Activated T-cell treated with anti-CD3 and anti-CD28 coated beads, Interleukin-2, amount 50 U/mL, for 48 hours (primary cell): ENCODE results near the gene TEX13A.
A peak's percentile ranks its signal among the peaks of the same experiment; 100 is the strongest.
"Not testable (repeated sequence)": the region's sequence is repeated elsewhere in the genome, so short reads cannot be mapped to it uniquely, and the experiment has no call there.

Experiments
- DNase-seq, 2 experiments: peaks; one replicate each; pipeline ENCODE4 v3.0.0-alpha.2; 2020

TEX13A gene, protein sequence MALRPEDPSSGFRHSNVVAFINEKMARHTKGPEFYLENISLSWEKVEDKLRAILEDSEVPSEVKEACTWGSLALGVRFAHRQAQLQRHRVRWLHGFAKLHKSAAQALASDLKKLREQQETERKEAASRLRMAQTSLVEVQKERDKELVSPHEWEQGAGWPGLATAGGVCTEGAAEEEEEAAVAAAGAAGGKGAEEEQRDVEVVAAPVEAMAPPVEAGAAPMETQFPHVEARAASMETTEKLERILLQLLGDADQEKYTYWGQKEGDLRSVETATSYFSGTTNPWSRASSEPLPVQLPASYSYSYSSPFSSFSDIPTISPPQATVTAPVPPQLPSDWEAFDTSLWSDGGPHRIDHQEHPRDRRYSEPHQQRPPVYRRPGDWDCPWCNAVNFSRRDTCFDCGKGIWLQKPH

DNA sequence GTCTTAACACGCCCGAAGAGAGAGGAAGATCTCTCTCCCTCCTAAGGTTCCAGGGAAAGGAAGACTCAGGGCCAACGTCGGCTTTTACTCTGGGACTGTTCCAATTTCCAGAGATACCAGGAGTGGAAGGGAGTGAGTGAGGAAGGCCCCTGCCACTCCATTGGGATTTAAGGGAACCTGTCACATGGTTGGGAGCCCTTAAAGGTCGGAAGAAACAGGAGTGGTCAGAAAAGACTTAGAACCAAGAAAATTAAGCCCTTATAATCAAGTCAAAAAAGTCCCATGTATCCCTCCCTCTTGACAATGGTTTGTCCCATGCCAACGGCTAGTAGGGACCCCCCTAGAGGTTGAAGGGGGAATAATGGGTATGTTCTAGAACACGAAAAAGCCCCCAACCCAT lies at the start of gene TEX13A:
Gene TEX13A, minus strand, starts transcription at position 59 of the 400 bp plus-strand sequence. CDS start 297 bp downstream, outside the sequence.
- DNase-seq, result no peak

- no peak for DNase-seq
Measured at GRCh38 chrX:105269386-105269785, 48.9 kb upstream of the TEX13A start.

- DNase-seq, result no peak
Measured at GRCh38 chrX:105267167-105267566, 46.7 kb upstream of the TEX13A start.

- no peak for DNase-seq
Measured at GRCh38 chrX:105266456-105266855, 46.0 kb upstream of the TEX13A start.

GRCh38 chrX:105265093-105265492 lies 44.6 kb upstream of the TEX13A start:
- DNase-seq, result no peak

- no peak for DNase-seq
Measured at GRCh38 chrX:105263801-105264200, 43.3 kb upstream of the TEX13A start.

- DNase-seq, result no peak
Measured at GRCh38 chrX:105263171-105263570, 42.7 kb upstream of the TEX13A start.

GRCh38 chrX:105260291-105261043 lies 40.0 kb upstream of the TEX13A start:
- DNase-seq, result no peak

- DNase-seq, result no peak
Measured at GRCh38 chrX:105241056-105241455, 20.6 kb upstream of the TEX13A start.

DNA sequence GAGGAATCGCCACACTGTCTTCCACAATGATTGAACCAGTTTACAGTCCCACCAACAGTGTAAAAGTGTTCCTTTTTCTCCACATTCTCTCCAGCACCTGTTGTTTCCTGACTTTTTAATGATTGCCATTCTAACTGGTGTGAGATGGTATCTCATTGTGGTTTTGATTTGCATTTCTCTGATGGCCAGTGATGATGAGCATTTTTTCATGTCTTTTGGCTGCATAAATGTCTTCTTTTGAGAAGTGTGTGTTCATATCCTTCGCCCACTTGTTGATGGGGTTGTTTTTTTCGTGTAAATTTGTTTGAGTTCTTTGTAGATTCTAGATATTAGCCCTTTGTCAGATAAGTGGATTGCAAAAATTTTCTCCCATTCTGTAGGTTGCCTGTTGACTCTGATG lies 16.9 kb upstream of the TEX13A start:
- DNase-seq, result not testable (repeated sequence)

DNA sequence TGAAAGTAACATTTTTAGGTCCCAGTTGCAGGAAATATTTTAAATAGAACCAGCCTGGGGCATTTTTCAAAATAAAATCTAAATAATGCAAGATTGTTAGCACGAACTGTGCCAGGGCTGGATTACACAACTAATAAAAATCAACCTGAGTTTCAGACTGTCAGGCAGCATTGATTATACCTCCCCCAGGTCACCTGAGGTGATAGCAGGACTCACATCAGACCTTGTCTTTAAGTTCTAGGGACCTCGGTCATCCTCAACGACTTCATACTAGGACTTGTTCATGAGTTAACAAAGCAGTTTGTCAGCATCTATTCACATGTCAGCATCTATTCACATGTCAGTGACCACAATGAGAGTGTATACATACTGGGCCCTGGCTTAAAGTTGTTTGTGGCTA lies 8.7 kb upstream of the TEX13A start:
- no peak for DNase-seq

GRCh38 chrX:105228602-105229001 lies 8.1 kb upstream of the TEX13A start:
- DNase-seq, result no peak

GRCh38 chrX:105226499-105226898 lies 6.0 kb upstream of the TEX13A start:
- DNase-seq, result no peak

DNA sequence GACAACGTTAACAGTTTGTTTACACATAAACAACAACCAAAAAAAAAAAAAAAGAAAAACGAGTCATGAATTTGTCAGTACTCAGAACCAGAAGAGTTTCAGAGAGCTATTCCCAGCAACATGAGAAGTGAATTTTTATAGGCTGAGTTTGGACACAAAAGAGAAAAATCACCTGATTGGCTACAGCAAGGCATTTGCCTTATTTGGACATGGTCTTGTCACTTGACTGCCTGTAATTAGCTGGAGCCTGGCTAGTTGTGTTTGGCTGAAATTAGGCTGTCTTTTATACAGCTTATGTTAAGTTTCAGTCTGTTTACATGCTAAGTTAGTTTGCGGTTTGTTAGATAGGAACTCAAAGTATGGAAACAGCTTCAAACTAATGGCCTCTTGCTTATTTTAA lies 880 bp upstream of the TEX13A start:
- DNase-seq, result no peak

DNA sequence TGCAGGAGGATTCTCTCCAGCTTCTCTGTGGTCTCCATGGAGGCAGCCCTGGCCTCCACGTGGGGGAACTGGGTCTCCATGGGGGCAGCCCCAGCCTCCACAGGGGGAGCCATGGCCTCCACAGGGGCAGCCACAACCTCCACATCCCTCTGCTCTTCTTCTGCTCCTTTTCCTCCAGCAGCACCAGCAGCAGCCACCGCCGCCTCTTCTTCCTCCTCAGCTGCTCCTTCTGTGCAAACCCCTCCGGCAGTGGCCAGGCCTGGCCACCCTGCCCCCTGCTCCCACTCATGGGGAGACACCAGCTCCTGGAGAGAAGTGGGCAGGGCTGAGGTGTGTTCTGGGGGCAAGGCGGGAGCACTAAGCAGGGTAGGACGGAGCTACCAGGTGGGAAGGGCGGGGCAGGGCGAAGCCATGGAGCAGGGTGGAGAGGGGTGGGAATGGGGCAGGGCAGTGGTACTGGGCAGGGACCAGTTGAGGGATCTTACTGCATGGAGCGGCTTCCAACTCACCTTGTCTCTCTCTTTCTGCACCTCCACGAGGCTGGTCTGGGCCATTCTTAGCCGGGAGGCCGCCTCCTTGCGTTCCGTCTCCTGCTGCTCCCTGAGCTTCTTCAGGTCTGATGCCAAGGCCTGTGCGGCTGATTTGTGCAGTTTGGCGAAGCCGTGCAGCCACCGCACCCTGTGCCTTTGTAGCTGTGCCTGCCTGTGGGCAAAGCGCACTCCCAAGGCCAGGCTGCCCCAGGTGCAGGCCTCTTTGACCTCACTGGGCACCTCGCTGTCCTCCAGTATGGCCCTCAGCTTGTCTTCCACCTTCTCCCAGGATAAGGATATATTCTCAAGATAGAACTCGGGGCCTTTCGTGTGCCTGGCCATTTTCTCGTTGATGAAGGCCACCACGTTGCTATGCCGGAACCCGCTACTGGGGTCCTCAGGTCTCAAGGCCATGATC lies 766 bp downstream of the TEX13A start:
- no peak for DNase-seq

GRCh38 chrX:105211066-105211575 lies 9.4 kb downstream of the TEX13A start:
- DNase-seq, result no peak

- no peak for DNase-seq
Measured at GRCh38 chrX:105210258-105210657, 10.2 kb downstream of the TEX13A start.

DNA sequence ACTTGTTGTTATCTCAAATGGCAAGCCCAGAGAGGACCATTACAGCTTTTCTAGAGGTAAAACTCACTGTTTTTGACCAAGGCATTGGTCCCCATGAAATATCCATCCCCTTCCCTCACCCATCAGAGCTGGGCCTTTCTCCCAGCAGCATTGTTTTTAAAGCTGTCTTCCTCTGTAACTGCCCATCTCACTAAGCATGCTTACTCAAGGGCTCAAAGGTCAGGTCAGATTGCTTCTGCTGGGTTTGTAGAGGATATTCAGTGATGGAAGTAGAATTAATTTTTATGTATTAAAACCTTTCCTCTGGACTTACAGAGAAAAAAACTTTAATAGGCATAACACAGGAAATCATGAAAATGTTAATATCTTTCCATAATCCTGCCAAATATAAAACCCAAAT lies 11.1 kb downstream of the TEX13A start:
- no peak for DNase-seq

DNA sequence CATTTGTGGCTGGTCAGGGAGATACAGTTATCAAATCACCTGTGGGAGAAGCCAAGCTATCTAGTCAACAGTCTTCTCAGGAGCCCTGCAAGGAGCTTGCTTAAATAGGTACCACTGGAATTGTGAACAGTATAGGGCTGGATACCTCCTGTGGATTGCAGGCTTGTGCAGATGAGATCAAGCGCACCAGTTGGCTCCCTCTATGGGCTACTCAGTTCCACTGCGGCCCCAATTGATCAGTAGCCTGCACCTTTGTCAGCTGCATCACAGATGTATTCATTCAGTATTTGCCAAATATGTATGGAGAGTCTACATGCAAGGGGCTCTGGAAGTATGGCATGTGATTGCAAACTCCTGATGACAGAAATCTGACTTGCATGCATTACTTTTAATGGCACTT lies 28.6 kb downstream of the TEX13A start:
- no peak for DNase-seq

DNA sequence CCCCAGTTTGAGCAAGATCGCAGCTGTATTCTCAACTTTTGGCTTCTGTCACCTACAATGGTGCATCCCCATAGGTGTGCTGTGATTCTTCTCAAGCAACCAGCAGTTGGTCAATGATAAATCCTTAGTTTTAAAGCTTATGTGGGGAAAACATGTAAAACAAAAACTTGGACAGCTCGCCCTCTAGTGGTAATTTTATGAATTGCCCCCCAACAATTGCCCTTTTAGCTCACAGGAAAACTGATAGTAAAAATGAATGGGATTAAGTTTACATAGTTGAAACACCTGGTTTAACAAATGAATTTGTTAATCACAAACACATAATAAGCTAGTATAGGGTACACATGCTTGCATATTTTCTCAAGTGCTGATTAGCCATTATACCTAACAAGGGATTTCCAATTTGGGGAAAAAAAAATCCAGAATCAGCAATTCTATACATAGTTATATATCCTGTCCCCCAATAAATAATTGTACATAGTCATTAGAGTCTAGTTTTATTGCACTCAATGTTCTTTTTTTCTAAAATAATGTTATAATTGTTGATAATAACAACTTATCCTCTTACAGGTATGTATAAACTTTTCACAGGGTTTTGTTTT lies 30.1 kb downstream of the TEX13A start:
- peak in 1 of 2 experiments; percentile 28 for DNase-seq

GRCh38 chrX:105189093-105189492 lies 31.4 kb downstream of the TEX13A start:
- no peak for DNase-seq

DNA sequence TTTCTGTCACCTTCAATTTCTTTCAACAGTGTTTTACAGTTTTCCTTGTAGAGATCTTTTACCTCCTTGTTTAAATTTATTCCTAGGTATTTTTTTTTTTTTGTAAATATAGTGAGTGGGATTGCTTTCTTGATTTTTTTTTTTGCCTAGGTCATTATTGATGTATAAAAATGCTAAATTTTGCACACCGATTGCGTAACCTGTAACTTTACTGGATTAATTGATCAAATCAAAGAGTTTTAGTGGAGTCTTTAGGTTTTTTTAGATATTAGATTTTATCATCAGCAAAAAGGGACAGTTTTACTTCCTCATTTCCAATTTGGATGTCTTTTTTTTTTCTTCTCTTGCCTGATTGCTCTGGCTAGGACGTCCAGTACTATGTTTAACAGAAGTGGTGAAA lies 40.9 kb downstream of the TEX13A start:
- no peak for DNase-seq
